HepG2 (cell line): Measurements from ENCODE around the gene NCMAP. TPM values are rescaled to one million over a fixed set of nuclear protein-coding genes. Genes with fewer than 3 reads are reported as not detected.
A peak's percentile ranks its signal among the peaks of the same experiment; 100 is the strongest.

Source experiments
- AKAP8 ChIP-seq: sonication (generic); formaldehyde crosslinking; IDR thresholded peaks from 2 replicates; pipeline ENCODE4 v1.5.1; 2020; ENCODE audit warnings: mild to moderate bottlenecking, missing genetic modification reagents
- CREM ChIP-seq, 2 experiments: sonication (generic) in 1 of 2; formaldehyde crosslinking in 1 of 2; IDR thresholded peaks; 2 replicates each; pipeline versions ENCODE4 v1.4.0 to v1.6.1; 2016 to 2020; ENCODE audit warnings: antibody characterized with exemption in 1 of 2, mild to moderate bottlenecking in 1 of 2, missing genetic modification reagents in 1 of 2
- JUND ChIP-seq: sonication (generic); formaldehyde crosslinking; IDR thresholded peaks from 2 replicates; pipeline ENCODE4 v1.8.0; 2022; ENCODE audit warnings: mild to moderate bottlenecking, missing genetic modification reagents
- KDM3A ChIP-seq: IDR thresholded peaks from 2 replicates; pipeline ENCODE4 v1.6.1; 2018; ENCODE audit warnings: low read depth, missing compliant biosample characterization
- LCORL ChIP-seq, 2 experiments: fragments of 450-650 bp in 1 of 2; sonication (generic) in 1 of 2; formaldehyde crosslinking in 1 of 2; IDR thresholded peaks; 2 replicates each; pipeline versions ENCODE4 v1.5.0 to v1.6.1; 2017 to 2020; ENCODE audit warnings: antibody characterized with exemption in 1 of 2, missing genetic modification reagents in 1 of 2
- MED1 ChIP-seq: sonication (generic); formaldehyde crosslinking; IDR thresholded peaks from 2 replicates; pipeline ENCODE4 v1.4.0; 2020; ENCODE audit warnings: missing genetic modification reagents
- MEIS1 ChIP-seq: sonication (generic); formaldehyde crosslinking; IDR thresholded peaks from 2 replicates; pipeline ENCODE4 v1.9.0; 2021; ENCODE audit warnings: mild to moderate bottlenecking, missing genetic modification reagents, moderate library complexity, borderline replicate concordance
- MXD4 ChIP-seq: IDR thresholded peaks from 2 replicates; pipeline ENCODE4 v1.6.1; 2016; ENCODE audit warnings: mild to moderate bottlenecking, missing biosample characterization, missing genetic modification reagents
- NFIC ChIP-seq: IDR thresholded peaks from 2 replicates; pipeline ENCODE4 v1.6.1; 2012; ENCODE audit warnings: mild to moderate bottlenecking, low read length, inconsistent platforms
- PAWR ChIP-seq: sonication (generic); formaldehyde crosslinking; IDR thresholded peaks from 2 replicates; pipeline ENCODE4 v1.4.0; 2020; ENCODE audit warnings: missing genetic modification reagents, mild to moderate bottlenecking, borderline replicate concordance
- RFXAP ChIP-seq: sonication (generic); formaldehyde crosslinking; IDR thresholded peaks from 2 replicates; pipeline ENCODE4 v1.4.0; 2020; ENCODE audit warnings: missing genetic modification reagents, borderline replicate concordance
- SAP130 ChIP-seq: IDR thresholded peaks from 2 replicates; pipeline ENCODE4 v1.6.1; 2016; ENCODE audit warnings: low read depth
- SPEN ChIP-seq: sonication (generic); formaldehyde crosslinking; IDR thresholded peaks from 2 replicates; pipeline ENCODE4 v1.5.1; 2020; ENCODE audit warnings: low read depth, mild to moderate bottlenecking, missing genetic modification reagents
- ZBTB20 ChIP-seq: sonication (generic); formaldehyde crosslinking; IDR thresholded peaks from 2 replicates; pipeline ENCODE4 v1.8.1; 2023; ENCODE audit warnings: missing genetic modification reagents, low read depth, mild to moderate bottlenecking, borderline replicate concordance
- ZBTB21 ChIP-seq: sonication (generic); formaldehyde crosslinking; IDR thresholded peaks from 2 replicates; pipeline ENCODE4 v1.4.0; 2020; ENCODE audit warnings: missing genetic modification reagents
- ZNF12 ChIP-seq: sonication (generic); formaldehyde crosslinking; IDR thresholded peaks from 2 replicates; pipeline ENCODE4 v1.5.0; 2020; ENCODE audit warnings: missing genetic modification reagents
- ZNF292 ChIP-seq: sonication (generic); formaldehyde crosslinking; IDR thresholded peaks from 2 replicates; pipeline ENCODE4 v1.8.1; 2022; ENCODE audit warnings: mild to moderate bottlenecking, low read depth, missing genetic modification reagents, borderline replicate concordance
- ZNF572 ChIP-seq: sonication (generic); formaldehyde crosslinking; IDR thresholded peaks from 2 replicates; pipeline ENCODE4 v1.5.1; 2020; ENCODE audit warnings: mild to moderate bottlenecking, missing genetic modification reagents
- ZNF691 ChIP-seq: sonication (generic); formaldehyde crosslinking; IDR thresholded peaks from 2 replicates; pipeline ENCODE4 v1.4.0; 2020; ENCODE audit warnings: missing genetic modification reagents, low read depth, mild to moderate bottlenecking, borderline replicate concordance
- ZNF713 ChIP-seq: sonication (generic); formaldehyde crosslinking; IDR thresholded peaks from 2 replicates; pipeline ENCODE4 v1.4.0; 2020; ENCODE audit warnings: mild to moderate bottlenecking, missing genetic modification reagents
- ZNF772 ChIP-seq: sonication (generic); formaldehyde crosslinking; IDR thresholded peaks from 2 replicates; pipeline ENCODE4 v1.5.0; 2020; ENCODE audit warnings: mild to moderate bottlenecking, missing genetic modification reagents
- ZNF792 ChIP-seq: IDR thresholded peaks from 2 replicates; pipeline ENCODE4 v1.6.1; 2016
- polyA plus RNA-seq, 8 experiments: library from polyadenylated mRNA; depleted of rRNA in 3 of 8; stranded (reverse) in 7 of 8; unstranded in 1 of 8; fragments of >200 nt; fragmentation: Illumina TruSeq in 4 of 8; extraction: Trizol in 4 of 8; gene quantifications; 2 replicates each; pipeline versions ENCODE4 v1.2.1 to v1.2.3, GENCODE V29; 2011 to 2016; ENCODE audit warnings: low read depth in 4 of 8, missing spikeins in 1 of 8, mixed read lengths in 1 of 8; ENCODE audit not compliant: insufficient read depth in 1 of 8
- total RNA-seq, 5 experiments: library from RNA; depleted of rRNA; stranded (reverse); fragments of >200 nt; fragmentation: Illumina TruSeq; extraction: Trizol; gene quantifications; 2 replicates each; pipeline ENCODE4 v1.2.3, GENCODE V29; 2016; ENCODE audit warnings: low read depth in 1 of 5
- TF ChIP-seq, protein P1 (sequence below): sonication (generic); formaldehyde crosslinking; IDR thresholded peaks from 2 replicates; pipeline ENCODE4 v1.5.0; 2020; ENCODE audit warnings: mild to moderate bottlenecking, missing genetic modification reagents, moderate library complexity
- TF ChIP-seq, protein P2 (sequence below): sonication (generic); formaldehyde crosslinking; conservative IDR thresholded peaks from 2 replicates; pipeline ENCODE4 v1.4.0; 2020; ENCODE audit warnings: mild to moderate bottlenecking, missing genetic modification reagents, moderate library complexity

Gene NCMAP
- total and polyA plus RNA-seq, 2 of the 13 experiments (the other 11 are each of a cell fraction or from before 2014, with no cell fraction given), result 2.7 to 20.0 TPM

DNA sequence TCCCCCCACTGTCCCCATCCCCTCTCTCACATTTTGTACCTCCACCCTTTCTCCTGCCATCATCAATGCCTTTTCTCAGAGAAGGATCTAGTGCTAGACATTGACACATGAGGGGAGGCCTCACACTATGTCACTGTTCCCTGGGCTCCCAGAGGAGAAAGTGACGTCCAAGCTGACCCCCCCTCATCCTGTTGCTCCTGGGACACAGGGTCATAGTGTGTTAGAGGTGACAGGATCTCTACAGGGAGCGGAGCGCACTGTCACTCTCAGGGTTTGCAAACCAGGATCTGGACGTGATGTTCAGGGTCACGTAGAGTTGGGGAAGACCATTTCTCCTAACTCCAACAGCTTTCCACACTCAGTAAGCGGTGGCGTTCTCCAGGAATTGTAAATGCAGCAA, 2.6 kb downstream of the NCMAP start (continued):
- no peak; the same call in 1 of the 2 replicates for TF ChIP-seq ZBTB20 (CRISPR knock-in tag)
- TF ChIP-seq MEIS1 (CRISPR knock-in tag), result peak; percentile 75; the same call in 1 of the 2 replicates
- TF ChIP-seq, protein P1, sequence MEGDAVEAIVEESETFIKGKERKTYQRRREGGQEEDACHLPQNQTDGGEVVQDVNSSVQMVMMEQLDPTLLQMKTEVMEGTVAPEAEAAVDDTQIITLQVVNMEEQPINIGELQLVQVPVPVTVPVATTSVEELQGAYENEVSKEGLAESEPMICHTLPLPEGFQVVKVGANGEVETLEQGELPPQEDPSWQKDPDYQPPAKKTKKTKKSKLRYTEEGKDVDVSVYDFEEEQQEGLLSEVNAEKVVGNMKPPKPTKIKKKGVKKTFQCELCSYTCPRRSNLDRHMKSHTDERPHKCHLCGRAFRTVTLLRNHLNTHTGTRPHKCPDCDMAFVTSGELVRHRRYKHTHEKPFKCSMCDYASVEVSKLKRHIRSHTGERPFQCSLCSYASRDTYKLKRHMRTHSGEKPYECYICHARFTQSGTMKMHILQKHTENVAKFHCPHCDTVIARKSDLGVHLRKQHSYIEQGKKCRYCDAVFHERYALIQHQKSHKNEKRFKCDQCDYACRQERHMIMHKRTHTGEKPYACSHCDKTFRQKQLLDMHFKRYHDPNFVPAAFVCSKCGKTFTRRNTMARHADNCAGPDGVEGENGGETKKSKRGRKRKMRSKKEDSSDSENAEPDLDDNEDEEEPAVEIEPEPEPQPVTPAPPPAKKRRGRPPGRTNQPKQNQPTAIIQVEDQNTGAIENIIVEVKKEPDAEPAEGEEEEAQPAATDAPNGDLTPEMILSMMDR, result 0 out of 2 replicates have a peak, but pooled peaks have one; percentile 14
- no peak for TF ChIP-seq ZNF12 (CRISPR knock-in tag)
- no peak for TF ChIP-seq AKAP8 (CRISPR knock-in tag)
- TF ChIP-seq ZNF792 (CRISPR knock-in tag), result 0 out of 2 replicates have a peak, but pooled peaks have one; percentile 5
- TF ChIP-seq ZNF713, result no peak
- TF ChIP-seq LCORL (IDR thresholded peaks at IDR 0.05), result no peak
- no peak; the same call in 1 of the 2 replicates for TF ChIP-seq LCORL (CRISPR knock-in tag; IDR thresholded peaks at IDR 0.05)
- TF ChIP-seq JUND (CRISPR knock-in tag), result peak; percentile 41; the same call in 1 of the 2 replicates
- no peak for TF ChIP-seq SPEN (CRISPR knock-in tag)
- TF ChIP-seq NFIC, result 0 out of 2 replicates have a peak, but pooled peaks have one; percentile 33
- TF ChIP-seq ZNF772 (CRISPR knock-in tag), result 0 out of 2 replicates have a peak, but pooled peaks have one; percentile 26
- 0 out of 2 replicates have a peak, but pooled peaks have one; percentile 30 for TF ChIP-seq MXD4 (CRISPR knock-in tag)
- no peak for TF ChIP-seq ZNF572 (CRISPR knock-in tag)
- peak; percentile 71; the same call in 1 of the 2 replicates for TF ChIP-seq ZNF292 (CRISPR knock-in tag)
- TF ChIP-seq CREM (IDR thresholded peaks at IDR 0.05), result peak; percentile 51; the same call in 1 of the 2 replicates
- TF ChIP-seq CREM (CRISPR knock-in tag; IDR thresholded peaks at IDR 0.05), result no peak
- 0 out of 2 replicates have a peak, but pooled peaks have one; percentile 57 for TF ChIP-seq KDM3A (CRISPR knock-in tag)
- no peak for TF ChIP-seq RFXAP (CRISPR knock-in tag)
- TF ChIP-seq PAWR (CRISPR knock-in tag), result no peak
- peak; percentile 54; the same call in 1 of the 2 replicates for TF ChIP-seq MED1
- TF ChIP-seq ZNF691 (CRISPR knock-in tag), result 0 out of 2 replicates have a peak, but pooled peaks have one; percentile 30
- peak; percentile 73 for TF ChIP-seq SAP130 (CRISPR knock-in tag)
- TF ChIP-seq ZBTB21 (CRISPR knock-in tag), result peak; percentile 84
- TF ChIP-seq, protein P2, sequence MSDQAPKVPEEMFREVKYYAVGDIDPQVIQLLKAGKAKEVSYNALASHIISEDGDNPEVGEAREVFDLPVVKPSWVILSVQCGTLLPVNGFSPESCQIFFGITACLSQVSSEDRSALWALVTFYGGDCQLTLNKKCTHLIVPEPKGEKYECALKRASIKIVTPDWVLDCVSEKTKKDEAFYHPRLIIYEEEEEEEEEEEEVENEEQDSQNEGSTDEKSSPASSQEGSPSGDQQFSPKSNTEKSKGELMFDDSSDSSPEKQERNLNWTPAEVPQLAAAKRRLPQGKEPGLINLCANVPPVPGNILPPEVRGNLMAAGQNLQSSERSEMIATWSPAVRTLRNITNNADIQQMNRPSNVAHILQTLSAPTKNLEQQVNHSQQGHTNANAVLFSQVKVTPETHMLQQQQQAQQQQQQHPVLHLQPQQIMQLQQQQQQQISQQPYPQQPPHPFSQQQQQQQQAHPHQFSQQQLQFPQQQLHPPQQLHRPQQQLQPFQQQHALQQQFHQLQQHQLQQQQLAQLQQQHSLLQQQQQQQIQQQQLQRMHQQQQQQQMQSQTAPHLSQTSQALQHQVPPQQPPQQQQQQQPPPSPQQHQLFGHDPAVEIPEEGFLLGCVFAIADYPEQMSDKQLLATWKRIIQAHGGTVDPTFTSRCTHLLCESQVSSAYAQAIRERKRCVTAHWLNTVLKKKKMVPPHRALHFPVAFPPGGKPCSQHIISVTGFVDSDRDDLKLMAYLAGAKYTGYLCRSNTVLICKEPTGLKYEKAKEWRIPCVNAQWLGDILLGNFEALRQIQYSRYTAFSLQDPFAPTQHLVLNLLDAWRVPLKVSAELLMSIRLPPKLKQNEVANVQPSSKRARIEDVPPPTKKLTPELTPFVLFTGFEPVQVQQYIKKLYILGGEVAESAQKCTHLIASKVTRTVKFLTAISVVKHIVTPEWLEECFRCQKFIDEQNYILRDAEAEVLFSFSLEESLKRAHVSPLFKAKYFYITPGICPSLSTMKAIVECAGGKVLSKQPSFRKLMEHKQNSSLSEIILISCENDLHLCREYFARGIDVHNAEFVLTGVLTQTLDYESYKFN, result peak; percentile 10; the same call in 1 of the 2 replicates
